NOMO-1 treated with DMSO at 0.1 percent for 48 hours (cell line): ENCODE measurements around the gene ODAD3.
"Not testable (repeated sequence)": the region's sequence is repeated elsewhere in the genome, so short reads cannot be mapped to it uniquely, and the experiment has no call there.

Experiments
- DNase-seq: peaks from one replicate; lab custom pipeline; 2025; ENCODE audit not compliant: unreplicated experiment; lab: John Stamatoyannopoulos, UW

ODAD3 gene

GRCh38 chr19:11408591-11408990 is 26.3 kb downstream of the ODAD3 start:
- no peak for DNase-seq

DNA sequence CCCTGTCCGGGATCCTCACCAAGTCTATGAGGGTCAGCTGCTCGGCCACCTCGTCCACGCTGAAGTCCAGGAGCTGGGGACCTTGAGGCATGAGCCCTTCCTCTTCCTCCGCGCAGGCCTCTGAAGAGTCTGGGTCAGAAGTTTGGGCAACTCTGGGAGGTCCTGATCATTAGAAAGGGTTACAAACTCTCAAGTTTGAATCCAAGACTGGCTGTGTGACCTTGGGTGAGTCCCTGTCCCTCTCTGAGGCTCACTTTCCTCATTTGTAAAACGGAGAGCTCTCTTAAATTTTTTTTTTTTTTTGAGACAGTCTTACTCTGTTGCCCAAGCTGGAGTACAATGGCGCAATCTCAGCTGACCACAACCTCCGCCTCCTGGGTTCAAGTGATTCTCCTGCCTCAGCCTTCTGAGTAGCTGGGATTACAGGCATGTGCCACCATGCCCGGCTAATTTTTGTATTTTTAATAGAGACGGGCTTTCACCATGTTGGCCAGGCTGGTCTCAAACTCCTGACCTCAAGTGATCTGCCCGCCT is 28.2 kb downstream of the ODAD3 start:
- DNase-seq, result peak; percentile 30

GRCh38 chr19:11405846-11406643 is 28.9 kb downstream of the ODAD3 start:
- no peak for DNase-seq

- no peak for DNase-seq
Observed at GRCh38 chr19:11404588-11405222, 30.2 kb downstream of the ODAD3 start.

DNA sequence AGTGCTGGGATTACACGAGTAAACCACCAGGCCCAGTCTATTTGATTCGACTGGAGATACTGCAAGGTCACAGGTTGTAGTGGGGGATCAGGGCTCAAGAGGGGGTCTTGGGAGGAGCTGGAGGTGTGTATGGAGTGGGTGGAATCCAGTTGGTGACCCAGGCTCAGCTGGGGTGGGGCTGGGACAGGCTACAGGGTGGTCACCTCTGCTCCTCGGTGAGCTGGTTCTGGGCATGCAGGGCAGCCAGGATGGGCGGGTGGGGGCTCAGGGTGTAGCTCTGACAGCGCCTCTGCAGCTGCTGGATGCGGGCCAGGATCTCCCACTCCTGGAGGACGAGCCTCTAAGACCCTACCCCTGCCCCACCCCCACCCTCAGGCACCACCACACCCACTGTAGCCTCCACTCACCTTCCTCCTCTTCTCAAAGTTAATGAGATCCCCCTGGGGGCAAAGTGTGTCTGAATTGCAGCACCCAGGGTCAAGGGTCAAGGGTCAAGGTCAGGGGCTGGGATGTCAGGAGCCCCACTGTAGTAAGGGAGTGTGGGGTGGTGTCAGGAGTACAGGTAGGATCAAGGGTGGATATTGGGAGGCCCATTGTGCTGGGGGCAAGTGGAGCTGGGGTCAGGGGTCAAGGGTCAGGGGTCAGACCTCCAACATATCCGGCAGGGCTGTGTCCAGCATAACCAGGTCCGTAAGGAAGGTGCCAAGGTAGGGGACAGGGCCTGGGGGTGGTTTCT is 32.9 kb downstream of the ODAD3 start:
- no peak for DNase-seq

DNA sequence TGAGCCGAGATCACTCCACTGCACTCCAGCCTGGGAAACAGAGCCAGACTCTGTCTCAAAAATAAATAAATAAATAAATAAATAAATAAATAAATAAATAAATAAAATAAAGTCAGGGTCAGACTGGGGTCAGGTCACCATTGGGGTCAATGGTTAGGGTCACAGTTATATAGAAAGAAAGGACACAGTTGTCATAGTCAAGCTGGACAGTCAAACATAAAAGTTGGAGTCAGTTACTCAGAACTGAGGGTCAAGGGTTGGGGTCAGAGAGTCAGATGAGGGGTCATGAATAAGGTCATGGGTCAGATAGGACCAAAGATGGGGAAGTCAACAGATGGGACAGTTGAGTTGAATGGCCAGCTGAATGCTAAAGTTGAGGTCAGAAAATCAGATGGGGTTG is 34.1 kb downstream of the ODAD3 start:
- no peak for DNase-seq

GRCh38 chr19:11399667-11400066 is 35.3 kb downstream of the ODAD3 start:
- no peak for DNase-seq

- no peak for DNase-seq
Observed at GRCh38 chr19:11397089-11397610, 37.8 kb downstream of the ODAD3 start.

DNA sequence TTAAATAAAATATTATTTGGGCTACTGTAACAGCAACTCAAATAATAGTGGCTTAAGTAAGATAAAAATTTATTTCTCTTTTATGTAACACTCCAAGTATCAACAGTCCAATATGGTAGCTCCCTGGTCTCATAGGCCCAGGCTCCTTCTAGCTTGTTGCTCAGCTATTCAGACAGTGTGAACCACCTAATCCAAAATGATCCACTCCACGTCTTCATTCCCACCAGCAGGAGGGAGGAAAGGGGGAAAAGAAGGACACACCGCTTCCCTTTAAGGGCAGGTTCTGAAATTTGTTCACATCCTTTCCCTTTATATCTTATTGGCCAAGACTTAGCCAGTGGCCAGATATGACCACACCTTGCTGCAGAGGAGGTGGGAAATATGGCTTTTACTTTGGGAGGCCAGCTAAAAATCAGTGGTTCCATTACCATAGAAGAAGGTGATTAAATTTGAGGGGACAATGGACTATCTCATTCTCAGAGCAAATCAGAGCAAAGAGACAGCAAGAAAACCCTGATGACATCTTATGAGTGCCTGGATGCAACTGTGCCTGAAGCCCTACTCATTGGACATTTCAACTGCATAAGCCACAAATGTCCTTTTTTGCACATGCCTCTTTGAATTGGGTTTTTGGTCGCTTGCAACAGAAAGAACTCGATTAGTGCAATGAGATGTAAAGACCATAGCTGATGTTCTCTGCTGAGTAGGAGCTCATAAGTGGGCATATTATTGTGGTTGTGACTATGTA is 43.8 kb downstream of the ODAD3 start:
- DNase-seq, result no peak

- no peak for DNase-seq
Observed at GRCh38 chr19:11390359-11390758, 44.6 kb downstream of the ODAD3 start.

DNA sequence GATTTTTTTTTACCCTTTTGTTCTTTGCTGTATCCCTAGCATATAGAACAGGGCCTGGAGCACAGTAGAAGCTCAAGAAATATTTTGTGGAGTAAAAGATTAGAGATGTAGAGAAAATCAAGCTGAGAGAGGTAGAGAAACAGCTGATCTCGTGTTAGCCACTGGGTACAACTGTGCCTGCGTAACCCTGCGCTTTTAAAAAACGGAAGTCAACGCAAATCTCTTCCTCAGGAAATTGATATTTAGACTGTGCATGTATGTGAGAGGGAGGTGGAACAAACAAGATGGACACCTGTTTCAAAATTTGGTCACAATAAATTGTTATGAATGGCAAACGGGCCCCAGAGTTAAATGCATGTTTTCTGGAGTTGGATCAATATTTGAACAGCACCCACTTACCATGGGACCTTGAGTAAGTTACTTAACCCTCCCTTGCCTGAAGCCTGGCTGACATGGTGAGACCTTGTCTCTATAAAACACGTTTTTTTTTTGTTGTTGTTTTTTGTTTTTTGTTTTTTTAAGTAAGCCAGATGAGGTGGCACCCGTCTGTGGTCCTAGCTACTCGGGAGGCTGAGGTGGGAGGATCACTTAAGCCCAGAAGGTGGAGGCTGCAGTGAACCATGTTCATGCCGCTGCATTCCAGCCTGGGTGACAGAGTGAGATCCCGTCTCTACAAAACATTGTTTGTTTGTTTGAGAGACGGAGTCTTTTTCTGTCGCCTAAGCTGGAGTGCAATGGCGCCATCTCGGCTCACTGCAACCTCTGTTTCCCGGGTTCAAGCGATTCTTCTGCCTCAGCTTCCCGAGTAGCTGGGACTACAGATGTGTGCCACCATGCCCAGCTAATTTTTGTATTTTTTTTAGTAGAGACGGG is 47.5 kb downstream of the ODAD3 start:
- DNase-seq, result peak; percentile 81

DNA sequence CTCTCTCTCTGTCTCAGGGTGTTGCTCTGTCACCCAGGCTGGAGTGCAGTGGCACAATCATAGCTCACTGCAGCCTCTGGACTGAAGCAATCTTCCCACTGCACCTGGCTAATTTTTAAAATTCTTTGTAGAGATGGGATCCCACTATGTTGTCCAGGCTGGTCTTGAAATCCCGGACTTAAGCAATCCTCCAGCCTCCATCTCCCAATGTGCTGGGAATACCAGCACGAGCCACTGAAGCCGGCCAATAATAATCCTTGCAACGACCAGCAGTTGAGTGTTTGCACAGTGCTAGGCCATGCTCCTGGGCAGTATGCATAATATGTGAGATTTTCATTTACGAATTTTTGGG is 50.2 kb downstream of the ODAD3 start:
- no peak for DNase-seq

DNA sequence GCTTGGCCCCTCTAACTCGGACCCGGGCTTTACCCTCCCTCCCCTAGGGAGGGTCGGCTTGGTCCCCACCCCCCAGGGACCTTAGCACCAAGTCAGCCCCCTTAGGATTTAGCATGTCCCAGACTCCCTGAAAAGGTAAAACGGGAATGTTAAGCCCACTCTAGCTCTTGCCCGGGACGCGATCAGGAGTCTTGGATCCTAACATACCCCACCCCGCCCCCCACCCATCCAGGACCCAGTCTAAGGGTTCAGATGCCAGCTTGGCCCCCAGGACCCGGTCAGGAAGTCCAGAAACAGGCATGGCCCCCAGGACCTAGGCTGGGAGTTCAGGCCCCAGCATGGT is 51.2 kb downstream of the ODAD3 start:
- no peak for DNase-seq

DNA sequence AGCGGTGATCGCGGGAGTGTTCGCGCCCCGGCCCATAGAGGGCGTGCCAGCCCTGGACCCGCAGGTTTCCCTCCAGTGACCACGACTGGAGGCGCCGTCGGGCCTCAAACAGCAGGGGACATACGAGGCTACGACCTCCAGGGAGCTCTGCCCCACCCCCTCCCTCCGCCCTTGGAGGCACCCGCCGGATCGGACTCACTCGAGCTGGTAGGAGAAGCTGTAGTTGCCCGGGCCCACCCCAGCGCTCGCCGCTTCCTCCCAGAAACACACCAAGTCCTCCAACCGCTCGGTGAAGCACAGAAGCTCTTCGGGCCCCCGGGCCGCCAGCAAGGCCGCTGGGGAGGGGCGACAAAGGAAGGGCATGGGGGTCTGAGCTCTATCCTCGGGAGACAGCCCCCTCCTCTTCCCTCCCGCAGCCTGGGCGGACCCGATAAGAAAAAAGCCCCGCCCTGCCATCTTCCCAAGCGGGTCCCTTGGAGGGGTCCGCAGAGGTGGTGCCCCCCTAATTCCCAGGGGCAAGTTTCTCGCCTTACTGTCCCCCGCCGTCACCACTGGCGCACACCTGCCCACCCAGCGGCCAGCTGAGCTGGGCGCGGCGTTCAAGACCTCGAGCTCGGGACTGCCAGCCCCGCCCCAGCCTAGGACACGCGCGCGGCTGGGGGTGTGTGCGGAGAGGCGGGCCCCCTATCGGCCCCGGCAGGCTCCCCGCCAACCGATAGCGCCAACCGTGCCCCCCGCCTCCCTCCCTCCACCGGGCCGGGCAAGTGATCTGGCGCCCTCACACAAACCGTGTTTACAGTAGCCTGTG is 51.8 kb downstream of the ODAD3 start:
- peak; percentile 61 for DNase-seq

- DNase-seq, result peak; percentile 98
Observed at GRCh38 chr19:11380653-11381537, 54.0 kb downstream of the ODAD3 start.

DNA sequence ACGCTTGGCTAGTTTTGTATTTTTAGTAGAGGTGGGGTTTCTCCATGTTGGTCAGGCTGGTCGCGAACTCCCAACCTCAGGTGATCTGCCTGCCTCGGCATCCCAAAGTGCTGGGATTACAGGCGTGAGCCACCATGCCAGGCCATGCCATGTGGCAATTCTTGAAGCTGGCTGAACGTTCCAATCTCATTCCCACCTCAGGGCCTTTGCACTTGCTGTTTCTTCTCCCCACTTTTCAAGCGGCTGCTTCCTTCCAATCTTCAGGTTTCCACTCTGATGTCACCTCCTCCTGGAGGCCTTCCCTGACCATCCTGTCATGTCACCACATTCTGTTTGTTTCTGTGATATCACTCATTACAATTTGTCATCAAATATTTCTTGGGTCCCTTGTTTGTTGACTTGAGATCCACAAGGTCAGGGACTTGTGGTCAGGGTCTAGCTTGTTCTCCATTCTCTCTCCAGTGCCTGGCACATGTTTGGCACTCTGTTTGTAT is 55.0 kb downstream of the ODAD3 start:
- DNase-seq, result no peak

- not testable (repeated sequence) for DNase-seq
Observed at GRCh38 chr19:11379269-11379845, 55.6 kb downstream of the ODAD3 start.
